Uterus (tissue), 2 donors: ENCODE measurements around the gene ATP11A.

Source experiments
- CTCF ChIP-seq, 4 experiments: fragments of 200-600 bp in 2 of 4; fragments of 450-650 bp in 2 of 4; sonication (generic) in 2 of 4; IDR thresholded peaks; one replicate each; pipeline ENCODE4 v1.5.1; 2016 to 2019; ENCODE audit warnings: antibody characterized with exemption in 4 of 4, mild to moderate bottlenecking in 2 of 4, moderate library complexity in 1 of 4
- POLR2A ChIP-seq, 2 donors: fragments of 450-650 bp; IDR thresholded peaks; one replicate each; pipeline ENCODE4 v1.6.1; 2016; ENCODE audit warnings: antibody characterized with exemption in 2 of 2, mild to moderate bottlenecking in 1 of 2, moderate library complexity in 1 of 2

DNA sequence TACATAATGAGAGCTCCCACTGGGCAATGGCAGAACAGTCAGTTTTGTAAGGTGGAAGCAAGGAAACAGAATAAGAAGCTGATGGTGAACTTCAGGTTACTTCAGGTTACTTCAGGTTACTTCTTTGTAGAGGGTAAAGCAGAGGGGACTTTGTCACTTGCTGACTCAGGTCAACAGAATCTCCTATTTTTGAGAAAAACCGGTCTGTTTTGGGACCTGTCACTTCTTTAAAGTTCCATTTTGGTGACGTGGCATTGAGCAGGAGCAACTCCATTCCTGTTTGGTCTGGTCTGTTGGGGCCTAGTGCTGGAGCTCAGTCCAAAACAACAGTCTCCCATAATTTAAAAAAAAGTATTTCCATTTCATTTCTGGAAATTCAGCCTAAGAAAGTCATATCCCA lies 29.7 kb downstream of the ATP11A start:
- TF ChIP-seq CTCF (IDR thresholded peaks at IDR 0.05), result no peak
- TF ChIP-seq POLR2A (IDR thresholded peaks at IDR 0.05), result no peak
